HL-60 (cell line): Measurements from ENCODE around the gene CCT2.
A peak's percentile ranks its signal among the peaks of the same experiment; 100 is the strongest.

Source experiments
- DNase-seq, 2 experiments: peaks; one replicate each; pipeline ENCODE4 v3.0.0-alpha.2; 2010 to 2020; ENCODE audit warnings: low read depth in 1 of 2, low spot score in 1 of 2
- H3K27ac ChIP-seq: fragments of 250-450 bp; sonication (Bioruptor Pico); replicated peaks from 2 replicates; pipeline ENCODE4 v1.5.1; 2020; ENCODE audit warnings: mild to moderate bottlenecking, moderate library complexity
- H3K27me3 ChIP-seq: fragments of 250-450 bp; sonication (Bioruptor Pico); 2 replicates; pipeline ENCODE4 v1.5.1; 2021; ENCODE audit warnings: mild to moderate bottlenecking, moderate library complexity; ENCODE audit not compliant: insufficient read depth, poor library complexity, severe bottlenecking
- H3K4me3 ChIP-seq: replicated peaks from 2 replicates; pipeline ENCODE4 v1.5.1; 2011; ENCODE audit warnings: mild to moderate bottlenecking, control low read depth, low read length; ENCODE audit not compliant: insufficient read depth
- CTCF ChIP-seq: IDR thresholded peaks from one replicate; pipeline ENCODE4 v1.5.1; 2011; ENCODE audit warnings: low read length, control low read depth, inconsistent platforms; ENCODE audit not compliant: insufficient read depth
- GABPA ChIP-seq: IDR thresholded peaks from 2 replicates; pipeline ENCODE4 v1.6.1; 2012; ENCODE audit warnings: low read depth
- POLR2AphosphoS5 ChIP-seq: IDR thresholded peaks from 2 replicates; pipeline ENCODE4 v1.6.1; 2012; ENCODE audit warnings: low read depth
- SPI1 ChIP-seq: IDR thresholded peaks from 2 replicates; pipeline ENCODE4 v1.6.1; 2012; ENCODE audit warnings: low read depth, mild to moderate bottlenecking, borderline replicate concordance
- TF ChIP-seq, protein P1 (sequence below): IDR thresholded peaks from 2 replicates; pipeline ENCODE4 v1.6.1; 2012; ENCODE audit warnings: low read depth; ENCODE audit not compliant: insufficient replicate concordance

CCT2 gene

GRCh38 chr12:69639400-69640016 is 54.2 kb downstream of the CCT2 start:
- Histone ChIP-seq H3K4me3 (no peak overlapping the region), H3K27me3 (no peaks in the 10 kb centered on the region), H3K27ac (no peak overlapping the region)
- DNase-seq, result peak; percentile 35 to 61
- TF ChIP-seq SPI1 (peak; percentile 27; the same call in 1 of the 2 replicates), GABPA (no peak), CTCF (peak; percentile 73), POLR2AphosphoS5 (no peak)
- TF ChIP-seq, protein P1, sequence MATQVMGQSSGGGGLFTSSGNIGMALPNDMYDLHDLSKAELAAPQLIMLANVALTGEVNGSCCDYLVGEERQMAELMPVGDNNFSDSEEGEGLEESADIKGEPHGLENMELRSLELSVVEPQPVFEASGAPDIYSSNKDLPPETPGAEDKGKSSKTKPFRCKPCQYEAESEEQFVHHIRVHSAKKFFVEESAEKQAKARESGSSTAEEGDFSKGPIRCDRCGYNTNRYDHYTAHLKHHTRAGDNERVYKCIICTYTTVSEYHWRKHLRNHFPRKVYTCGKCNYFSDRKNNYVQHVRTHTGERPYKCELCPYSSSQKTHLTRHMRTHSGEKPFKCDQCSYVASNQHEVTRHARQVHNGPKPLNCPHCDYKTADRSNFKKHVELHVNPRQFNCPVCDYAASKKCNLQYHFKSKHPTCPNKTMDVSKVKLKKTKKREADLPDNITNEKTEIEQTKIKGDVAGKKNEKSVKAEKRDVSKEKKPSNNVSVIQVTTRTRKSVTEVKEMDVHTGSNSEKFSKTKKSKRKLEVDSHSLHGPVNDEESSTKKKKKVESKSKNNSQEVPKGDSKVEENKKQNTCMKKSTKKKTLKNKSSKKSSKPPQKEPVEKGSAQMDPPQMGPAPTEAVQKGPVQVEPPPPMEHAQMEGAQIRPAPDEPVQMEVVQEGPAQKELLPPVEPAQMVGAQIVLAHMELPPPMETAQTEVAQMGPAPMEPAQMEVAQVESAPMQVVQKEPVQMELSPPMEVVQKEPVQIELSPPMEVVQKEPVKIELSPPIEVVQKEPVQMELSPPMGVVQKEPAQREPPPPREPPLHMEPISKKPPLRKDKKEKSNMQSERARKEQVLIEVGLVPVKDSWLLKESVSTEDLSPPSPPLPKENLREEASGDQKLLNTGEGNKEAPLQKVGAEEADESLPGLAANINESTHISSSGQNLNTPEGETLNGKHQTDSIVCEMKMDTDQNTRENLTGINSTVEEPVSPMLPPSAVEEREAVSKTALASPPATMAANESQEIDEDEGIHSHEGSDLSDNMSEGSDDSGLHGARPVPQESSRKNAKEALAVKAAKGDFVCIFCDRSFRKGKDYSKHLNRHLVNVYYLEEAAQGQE, result no peak

- Histone ChIP-seq H3K27ac (no peak overlapping the region), H3K4me3 (no peak overlapping the region), H3K27me3 (no peaks in the 10 kb centered on the region)
- no peak for DNase-seq
- TF ChIP-seq SPI1 (no peak), CTCF (no peak), POLR2AphosphoS5 (no peak), GABPA (no peak)
- TF ChIP-seq, protein P1, result no peak
Observed at GRCh38 chr12:69641546-69641945, 56.3 kb downstream of the CCT2 start.

DNA sequence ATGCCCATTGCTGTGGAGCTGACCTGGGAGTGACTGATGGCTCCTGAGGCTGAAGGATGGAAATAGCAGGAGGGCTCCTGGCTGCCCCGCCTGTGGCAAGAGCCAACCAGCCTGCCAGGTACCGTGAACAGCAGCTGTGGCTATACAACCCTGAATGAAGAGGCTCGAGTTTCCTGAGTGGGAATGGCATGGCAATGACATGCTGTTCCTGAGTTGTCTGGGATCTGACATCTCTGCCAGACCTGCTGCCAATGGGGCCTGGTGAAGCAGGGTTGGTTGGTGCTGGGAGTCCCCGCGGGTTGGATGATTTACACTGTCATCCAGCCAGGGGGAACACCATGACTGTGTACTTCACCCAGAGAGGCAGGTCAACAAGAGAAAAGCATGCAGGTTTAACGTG is 57.3 kb downstream of the CCT2 start:
- TF ChIP-seq, protein P1, result no peak
- TF ChIP-seq GABPA (no peak), SPI1 (no peak), CTCF (no peak), POLR2AphosphoS5 (no peak)
- H3K27ac ChIP-seq, result no peak overlapping the region
- DNase-seq, result no peak
- no peaks in the 10 kb centered on the region for H3K27me3 ChIP-seq
- no peak overlapping the region for H3K4me3 ChIP-seq
